Measurements from ENCODE around the gene MLXIPL. TPM values are rescaled to one million over a fixed set of nuclear protein-coding genes. Genes with fewer than 3 reads are reported as not detected.
"Not testable (repeated sequence)": the region's sequence is repeated elsewhere in the genome, so short reads cannot be mapped to it uniquely, and the experiment has no call there.

MLXIPL gene
- total and polyA plus RNA-seq, 2 of the 8 experiments (the other 6 are each of a cell fraction or from before 2014, with no cell fraction given): 9.4 to 10.6 TPM

- H3K56ac ChIP-seq (replicated peaks; ENCODE audit: insufficient read length, low read depth, low read length); H2BK120ac ChIP-seq (replicated peaks; ENCODE audit: low read depth, low read length); H3K23me2 ChIP-seq (ENCODE audit: low read depth, low read length); H3K27me3 ChIP-seq (replicated peaks in 1 of 4; ENCODE audit: control insufficient read depth in 3 of 4, extremely low read depth in 1 of 4, insufficient read depth in 3 of 4, low read length in 3 of 4); H4K91ac ChIP-seq (replicated peaks; ENCODE audit: insufficient read length, low read length); H3K9me3 ChIP-seq (ENCODE audit: insufficient read depth in 2 of 2, low read depth in 1 of 2, low read length in 1 of 2); H4K20me1 ChIP-seq (replicated peaks in 1 of 2; ENCODE audit: control insufficient read depth in 1 of 2, insufficient read depth in 2 of 2, low read length in 2 of 2); H3K4me2 ChIP-seq (ENCODE audit: insufficient read depth in 1 of 2, low read depth in 2 of 2, low read length in 2 of 2); H2BK12ac ChIP-seq (ENCODE audit: low read depth, low read length); H4K8ac ChIP-seq (ENCODE audit: extremely low read depth, insufficient read depth, low read length); H3K79me1 ChIP-seq (ENCODE audit: low read depth, low read length); H3K23ac ChIP-seq (ENCODE audit: insufficient read length); FAIRE-seq; H2AFZ ChIP-seq (ENCODE audit: low read length); H3K4me1 ChIP-seq (replicated peaks in 1 of 4; ENCODE audit: control insufficient read depth in 3 of 4, insufficient read depth in 4 of 4, low read length in 3 of 4); H2AK5ac ChIP-seq (ENCODE audit: low read depth, low read length); DNase-seq (ENCODE audit: low read depth in 1 of 2, low spot score in 2 of 2); H3K18ac ChIP-seq (ENCODE audit: extremely low read depth, low read length); H2BK20ac ChIP-seq (ENCODE audit: low read length); H4K5ac ChIP-seq (ENCODE audit: insufficient read length, low read depth, low read length); H3K4ac ChIP-seq (replicated peaks; ENCODE audit: insufficient read length, low read depth, low read length); H3K9ac ChIP-seq (replicated peaks in 1 of 4; ENCODE audit: extremely low read depth in 1 of 4, low read depth in 3 of 4, low read length in 3 of 4); H2BK5ac ChIP-seq (ENCODE audit: low read depth, low read length); H3K27ac ChIP-seq (ENCODE audit: low read depth, low read length); H3K4me3 ChIP-seq (ENCODE audit: extremely low read depth in 1 of 4, insufficient read depth in 2 of 4, low read depth in 3 of 4, low read length in 4 of 4); H3K79me2 ChIP-seq (ENCODE audit: control insufficient read depth in 1 of 2, insufficient read depth in 2 of 2, low read length in 2 of 2); H2BK15ac ChIP-seq (ENCODE audit: low read length); H3K14ac ChIP-seq (ENCODE audit: insufficient read length): not testable (repeated sequence)
- peaks cover 9 to 21% (median 13%) of the 10 kb centered on the region in 4 experiments; a peak in 7 of 8 replicates for H3K36me3 ChIP-seq (ENCODE audit: control insufficient read depth in 2 of 4, insufficient read depth in 4 of 4, low read length in 3 of 4)
- ChIA-PET CTCF (ENCODE audit: partially characterized antibody) (interaction anchor here (0.9 to 2.3 kb wide), 3 partner anchors 9 to 115 kb away, joined by 3 to 5 read pairs (median 3); no protein-coding TSS in a partner anchor), POLR2A (ENCODE audit: partially characterized antibody) (interaction anchor here (0.9 to 5.8 kb wide), 3 partner anchors 8 to 11 kb away, joined by 3 to 39 read pairs (median 15); partner anchors contain the start of genes BCL7B and TBL2)
Measured at GRCh38 chr7:73566431-73566830, 57.9 kb downstream of the MLXIPL start.
